Trophoblast cell (in vitro differentiated cells and primary cell): ENCODE measurements around the gene SNAPC4.

ENCODE experiments used
- DNase-seq, 2 donors: peaks; one replicate each; pipeline ENCODE4 v3.0.0-alpha.2; 2016
- H2AFZ ChIP-seq: 2 replicates; pipeline ENCODE4 v1.6.1; 2013; ENCODE audit warnings: low read length, moderate library complexity, mild to moderate bottlenecking; ENCODE audit not compliant: insufficient read depth, poor library complexity
- H2AK5ac ChIP-seq: 2 replicates; pipeline ENCODE4 v1.6.1; 2013; ENCODE audit warnings: mild to moderate bottlenecking, low read length
- H2BK120ac ChIP-seq: 2 replicates; pipeline ENCODE4 v1.6.1; 2013; ENCODE audit warnings: low read length, mild to moderate bottlenecking, moderate library complexity; ENCODE audit not compliant: insufficient read depth, poor library complexity
- H2BK12ac ChIP-seq: 2 replicates; pipeline ENCODE4 v1.6.1; 2013; ENCODE audit warnings: mild to moderate bottlenecking, low read length, moderate library complexity
- H2BK5ac ChIP-seq: 2 replicates; pipeline ENCODE4 v1.6.1; 2013; ENCODE audit warnings: low read length, low read depth, moderate library complexity, mild to moderate bottlenecking; ENCODE audit not compliant: poor library complexity
- H3K14ac ChIP-seq: 2 replicates; pipeline ENCODE4 v1.6.1; 2013; ENCODE audit warnings: mild to moderate bottlenecking, low read length
- H3K18ac ChIP-seq: 2 replicates; pipeline ENCODE4 v1.6.1; 2013; ENCODE audit warnings: mild to moderate bottlenecking, low read length
- H3K23ac ChIP-seq: 2 replicates; pipeline ENCODE4 v1.6.1; 2013; ENCODE audit warnings: low read length
- H3K27ac ChIP-seq: 2 replicates; pipeline ENCODE4 v1.5.1; 2013; ENCODE audit warnings: low read depth, mild to moderate bottlenecking, inconsistent platforms, low read length, moderate library complexity
- H3K27me3 ChIP-seq: 2 replicates; pipeline ENCODE4 v1.6.1; 2013; ENCODE audit warnings: inconsistent platforms, mild to moderate bottlenecking, low read length, moderate library complexity; ENCODE audit not compliant: insufficient read depth
- H3K36me3 ChIP-seq, 2 experiments: 1 replicate in 1 of 2; 2 replicates in 1 of 2; pipeline ENCODE4 v1.6.1; 2013; ENCODE audit warnings: low read length in 2 of 2, mild to moderate bottlenecking in 2 of 2, moderate library complexity in 1 of 2; ENCODE audit not compliant: insufficient read depth in 2 of 2, control insufficient read depth in 1 of 2
- H3K4ac ChIP-seq: 2 replicates; pipeline ENCODE4 v1.6.1; 2013; ENCODE audit warnings: low read depth, mild to moderate bottlenecking, low read length, moderate library complexity
- H3K4me1 ChIP-seq, 2 experiments: 1 replicate in 1 of 2; 2 replicates in 1 of 2; pipeline ENCODE4 v1.6.1; 2013; ENCODE audit warnings: low read length in 2 of 2, mild to moderate bottlenecking in 2 of 2, moderate library complexity in 1 of 2; ENCODE audit not compliant: insufficient read depth in 2 of 2, control insufficient read depth in 1 of 2
- H3K4me2 ChIP-seq: 2 replicates; pipeline ENCODE4 v1.6.1; 2013; ENCODE audit warnings: inconsistent platforms, mild to moderate bottlenecking, low read length, moderate library complexity
- H3K4me3 ChIP-seq: 2 replicates; pipeline ENCODE4 v1.5.1; 2013; ENCODE audit warnings: mild to moderate bottlenecking, low read depth, low read length, inconsistent platforms
- H3K79me1 ChIP-seq: one replicate; pipeline ENCODE4 v1.6.1; 2013; ENCODE audit warnings: low read length
- H3K79me2 ChIP-seq: 2 replicates; pipeline ENCODE4 v1.6.1; 2013; ENCODE audit warnings: low read length, mild to moderate bottlenecking; ENCODE audit not compliant: control insufficient read depth, insufficient read depth, poor library complexity
- H3K9ac ChIP-seq: 2 replicates; pipeline ENCODE4 v1.6.1; 2013; ENCODE audit warnings: mild to moderate bottlenecking, low read length
- H3K9me3 ChIP-seq: 2 replicates; pipeline ENCODE4 v1.6.1; 2013; ENCODE audit warnings: low read depth, mild to moderate bottlenecking, control low read depth, inconsistent platforms, low read length; ENCODE audit not compliant: insufficient read depth
- H4K12ac ChIP-seq: 2 replicates; pipeline ENCODE4 v1.6.1; 2013; ENCODE audit warnings: low read depth, mild to moderate bottlenecking, low read length, moderate library complexity
- H4K8ac ChIP-seq: 2 replicates; pipeline ENCODE4 v1.6.1; 2013; ENCODE audit warnings: low read depth, mild to moderate bottlenecking, low read length, moderate library complexity
- H4K91ac ChIP-seq: one replicate; pipeline ENCODE4 v1.6.1; 2013; ENCODE audit warnings: low read depth, mild to moderate bottlenecking, low read length, moderate library complexity
- WGBS: extraction: QIAGEN DNeasy Blood & Tissue Kit; methylation state at CpG from one replicate; pipeline ENCODE4 v1.1.7; 2013; ENCODE audit warnings: missing lambda C conversion rate; ENCODE audit not compliant: insufficient read length, insufficient coverage; ENCODE audit errors: extremely low coverage; 5-methylcytosine and 5-hydroxymethylcytosine counted together

The SNAPC4 gene

GRCh38 chr9:136438548-136439480 lies 38.8 kb upstream of the SNAPC4 start:
- Histone ChIP-seq H3K36me3 (peaks cover 50 to 54% of the 10 kb centered on the region in 2 experiments), H3K23ac (no peak overlapping the region), H3K14ac (peak overlapping the region; percentile 83), H3K4me3 (peak overlapping the region; percentile 92), H3K18ac (peak overlapping the region; percentile 57), H2BK5ac (peak overlapping the region; percentile 42), H3K79me1 (peaks cover 7% of the 10 kb centered on the region), H2BK12ac (no peak overlapping the region), H3K79me2 (peaks cover 9% of the 10 kb centered on the region), H3K9me3 (no peaks in the 10 kb centered on the region), H4K12ac (peak overlapping the region; percentile 94), H2AK5ac (peak overlapping the region; percentile 37), H3K4me1 (peaks cover 7 to 12% of the 10 kb centered on the region in 2 experiments), H3K9ac (peak overlapping the region; percentile 97), H2AFZ (peak overlapping the region; percentile 84), H3K27ac (no peak overlapping the region), H3K27me3 (no peaks in the 10 kb centered on the region), H3K4ac (peak overlapping the region; percentile 70), H3K4me2 (peak overlapping the region; percentile 89), H2BK120ac (peak overlapping the region; percentile 47), H4K91ac (peak overlapping the region; percentile 88), H4K8ac (peak overlapping the region; percentile 94)
- no CpG with 5 or more reads among the region's 91 CpGs for WGBS
- DNase-seq: peak in 1 of 2 donors; percentile 40

DNA sequence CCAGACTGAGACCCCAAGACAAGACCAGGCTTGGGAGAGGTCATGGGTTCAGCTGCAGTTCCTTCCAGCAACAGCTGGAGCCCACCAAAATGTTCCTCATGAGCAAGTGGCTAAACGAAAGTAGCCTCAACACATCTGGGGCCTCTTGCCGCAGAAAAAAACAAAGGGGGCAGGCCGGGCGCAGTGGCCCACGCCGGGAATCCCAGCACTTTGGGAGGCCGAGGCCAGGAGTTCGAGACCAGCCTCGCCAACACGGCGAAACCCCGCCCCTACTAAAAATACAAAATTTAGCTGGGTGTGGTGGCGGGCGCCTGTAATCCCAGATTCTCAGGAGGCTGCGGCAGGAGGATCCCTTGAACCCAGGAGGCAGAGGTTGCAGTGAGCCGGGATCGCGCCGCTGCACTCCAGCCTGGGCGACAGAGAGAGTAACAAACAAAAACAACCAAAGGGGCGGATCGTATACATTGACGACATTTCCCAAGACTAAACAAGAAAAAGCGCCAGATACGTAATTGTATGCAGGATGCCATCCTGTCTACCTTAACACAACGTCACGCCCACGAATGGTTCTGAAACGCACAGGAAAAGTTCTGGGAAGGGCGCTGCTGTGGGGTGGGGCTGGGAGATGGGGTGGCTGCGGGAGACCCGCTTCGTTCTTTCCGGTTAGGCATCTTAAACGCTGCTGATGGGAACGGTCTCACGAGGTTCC lies 38.0 kb upstream of the SNAPC4 start:
- Histone ChIP-seq H3K27me3 (no peaks in the 10 kb centered on the region), H3K9ac (peak overlapping the region; percentile 20), H3K4me2 (peak overlapping the region; percentile 89), H3K9me3 (no peaks in the 10 kb centered on the region), H3K79me1 (peaks cover 7% of the 10 kb centered on the region), H4K8ac (no peak overlapping the region), H2BK5ac (no peak overlapping the region), H2AFZ (peak overlapping the region; percentile 8), H3K79me2 (peaks cover 9% of the 10 kb centered on the region), H3K4me3 (peak overlapping the region; percentile 92), H2AK5ac (no peak overlapping the region), H3K18ac (no peak overlapping the region), H3K14ac (no peak overlapping the region), H3K23ac (peak overlapping the region; percentile 3), H2BK12ac (no peak overlapping the region), H3K27ac (no peak overlapping the region), H4K91ac (no peak overlapping the region), H2BK120ac (no peak overlapping the region), H3K4ac (peak overlapping the region; percentile 24), H3K4me1 (peaks cover 7 to 12% of the 10 kb centered on the region in 2 experiments), H3K36me3 (peaks cover 47 to 50% of the 10 kb centered on the region in 2 experiments), H4K12ac (no peak overlapping the region)
- DNase-seq: peak in 1 of 2 donors; percentile 45
- no CpG with 5 or more reads among the region's 37 CpGs for WGBS

DNA sequence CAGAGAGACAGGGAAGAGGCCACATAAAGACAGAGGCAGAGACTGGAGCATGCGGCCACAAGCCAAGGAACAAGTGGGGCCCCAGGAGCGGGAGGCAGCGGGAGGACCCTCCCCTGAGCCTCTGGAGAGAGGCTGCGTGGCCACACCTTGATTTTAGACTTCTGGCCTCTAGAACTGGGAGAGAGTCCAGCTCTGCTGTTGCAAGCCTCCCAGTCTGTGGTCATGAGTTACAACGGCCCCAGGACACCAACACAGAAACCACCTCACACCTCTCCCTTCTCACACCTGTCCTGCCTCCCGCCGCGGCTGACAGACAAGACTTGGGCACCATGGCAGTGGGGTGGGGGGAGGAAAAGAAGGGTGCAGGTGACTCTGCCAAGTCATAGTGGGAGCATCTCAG lies 37.5 kb upstream of the SNAPC4 start:
- Histone ChIP-seq H2AFZ (peak overlapping the region; percentile 8), H4K91ac (no peak overlapping the region), H3K23ac (peak overlapping the region; percentile 3), H2BK120ac (no peak overlapping the region), H3K4me3 (no peak overlapping the region), H3K4me1 (peaks cover 7 to 12% of the 10 kb centered on the region in 2 experiments), H2BK5ac (no peak overlapping the region), H3K79me1 (peaks cover 7% of the 10 kb centered on the region), H3K36me3 (peaks cover 46 to 51% of the 10 kb centered on the region in 2 experiments), H3K9ac (no peak overlapping the region), H3K9me3 (no peaks in the 10 kb centered on the region), H3K79me2 (peaks cover 9% of the 10 kb centered on the region), H3K27me3 (no peaks in the 10 kb centered on the region), H4K12ac (no peak overlapping the region), H3K14ac (no peak overlapping the region), H3K18ac (peak overlapping the region; percentile 19), H3K27ac (no peak overlapping the region), H3K4ac (peak overlapping the region; percentile 24), H4K8ac (no peak overlapping the region), H3K4me2 (peak overlapping the region; percentile 89), H2AK5ac (no peak overlapping the region), H2BK12ac (no peak overlapping the region)
- WGBS: no CpG with 5 or more reads among the region's 8 CpGs
- DNase-seq: no peak

DNA sequence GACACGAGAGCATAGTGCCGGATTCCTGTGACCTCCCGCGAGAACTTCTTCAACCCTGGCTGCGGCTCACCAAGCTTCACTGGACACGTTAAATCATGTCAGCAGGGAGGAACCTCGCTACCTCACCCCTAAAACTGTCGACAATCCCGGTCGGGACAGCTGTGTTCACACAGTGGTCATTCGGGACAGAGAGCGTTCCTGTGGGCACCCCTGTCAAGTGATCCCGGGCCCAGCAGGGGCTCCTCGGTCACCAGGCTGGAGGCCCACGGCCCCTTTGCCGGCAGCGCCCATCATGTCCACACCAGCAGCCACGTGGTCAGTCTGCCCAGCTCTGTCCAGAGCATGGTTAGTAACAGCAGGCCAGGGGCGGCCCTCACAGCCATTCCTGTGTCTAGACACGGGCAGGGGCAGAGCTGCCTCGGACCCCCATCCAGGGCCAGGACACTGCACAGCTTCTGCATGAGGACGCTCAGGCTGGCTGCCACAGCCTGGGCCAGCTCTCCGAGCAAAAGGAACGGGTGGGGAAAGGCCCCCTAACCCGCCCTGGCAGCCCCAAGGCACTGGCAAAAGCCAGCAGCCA lies 36.2 kb upstream of the SNAPC4 start:
- H3K4ac ChIP-seq: peak overlapping the region; percentile 34
- H3K4me2 ChIP-seq: no peak overlapping the region
- H3K9me3 ChIP-seq: no peaks in the 10 kb centered on the region
- H2BK12ac ChIP-seq: no peak overlapping the region
- no peak overlapping the region for H3K14ac ChIP-seq
- no peak overlapping the region for H3K27ac ChIP-seq
- no peak overlapping the region for H4K91ac ChIP-seq
- peaks cover 7% of the 10 kb centered on the region for H3K79me1 ChIP-seq
- WGBS: no CpG with 5 or more reads among the region's 25 CpGs
- no peak overlapping the region for H2BK120ac ChIP-seq
- DNase-seq: no peak
- peaks cover 7 to 12% of the 10 kb centered on the region in 2 experiments for H3K4me1 ChIP-seq
- H3K23ac ChIP-seq: no peak overlapping the region
- no peak overlapping the region for H3K9ac ChIP-seq
- no peak overlapping the region for H2AFZ ChIP-seq
- no peak overlapping the region for H3K18ac ChIP-seq
- H3K79me2 ChIP-seq: peaks cover 9% of the 10 kb centered on the region
- no peaks in the 10 kb centered on the region for H3K27me3 ChIP-seq
- peaks cover 41 to 46% of the 10 kb centered on the region in 2 experiments for H3K36me3 ChIP-seq
- H4K12ac ChIP-seq: no peak overlapping the region
- H2BK5ac ChIP-seq: no peak overlapping the region
- H4K8ac ChIP-seq: no peak overlapping the region
- no peak overlapping the region for H2AK5ac ChIP-seq
- H3K4me3 ChIP-seq: no peak overlapping the region
